ENCODE data around the gene KLHL29.

Gene KLHL29

GRCh38 chr2:23645230-23645808, 260.3 kb downstream of the KLHL29 start:
- no peak for DNase-seq

GRCh38 chr2:23647563-23647962, 262.6 kb downstream of the KLHL29 start:
- DNase-seq, result no peak

GRCh38 chr2:23649303-23649702, 264.3 kb downstream of the KLHL29 start:
- DNase-seq, result no peak

- no peak for DNase-seq
Observed at GRCh38 chr2:23649819-23650218, 264.8 kb downstream of the KLHL29 start.

DNA sequence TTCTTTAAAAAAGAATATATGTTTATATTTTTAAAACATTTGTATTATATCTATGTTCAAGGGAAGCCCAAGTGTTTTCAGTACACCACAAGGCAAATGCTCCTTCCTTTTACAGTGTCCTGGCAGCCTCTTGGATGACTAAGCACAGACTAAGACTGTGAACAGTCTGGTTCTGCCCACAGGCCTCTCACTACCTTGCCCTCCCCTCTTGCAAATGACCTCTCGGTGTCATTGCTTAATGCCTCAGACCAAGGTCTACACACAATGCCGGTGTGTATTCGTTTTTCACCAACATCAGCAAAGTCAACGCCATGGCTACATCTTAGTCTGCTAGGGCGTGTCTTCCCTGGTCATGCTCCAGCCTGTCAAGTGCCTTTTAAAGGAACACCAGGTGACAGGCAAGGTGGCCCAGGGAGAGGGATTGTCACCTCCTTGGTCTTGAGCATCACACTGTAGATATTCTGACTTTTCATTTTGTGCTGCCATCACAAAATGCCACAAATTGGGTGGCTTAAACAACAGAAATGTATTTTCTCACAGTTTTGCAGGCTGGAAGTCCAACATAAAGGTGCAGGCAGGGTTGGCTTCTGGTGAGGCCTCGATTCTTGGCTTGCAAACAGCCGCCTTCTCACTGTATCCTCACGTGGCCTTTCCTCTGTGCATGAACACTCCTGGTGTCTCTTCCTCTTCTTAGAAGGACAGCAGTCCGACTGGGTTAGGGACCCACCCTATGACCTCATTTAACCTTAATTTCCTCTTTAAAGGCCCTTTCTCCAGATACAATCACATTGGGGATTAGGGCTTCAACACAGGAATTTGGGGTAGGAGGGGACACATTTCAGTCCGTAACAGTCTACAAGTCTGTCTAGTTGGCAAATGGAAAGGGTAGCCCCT, 266.5 kb downstream of the KLHL29 start:
- DNase-seq, result no peak

GRCh38 chr2:23653326-23653725, 268.3 kb downstream of the KLHL29 start:
- no peak for DNase-seq

DNA sequence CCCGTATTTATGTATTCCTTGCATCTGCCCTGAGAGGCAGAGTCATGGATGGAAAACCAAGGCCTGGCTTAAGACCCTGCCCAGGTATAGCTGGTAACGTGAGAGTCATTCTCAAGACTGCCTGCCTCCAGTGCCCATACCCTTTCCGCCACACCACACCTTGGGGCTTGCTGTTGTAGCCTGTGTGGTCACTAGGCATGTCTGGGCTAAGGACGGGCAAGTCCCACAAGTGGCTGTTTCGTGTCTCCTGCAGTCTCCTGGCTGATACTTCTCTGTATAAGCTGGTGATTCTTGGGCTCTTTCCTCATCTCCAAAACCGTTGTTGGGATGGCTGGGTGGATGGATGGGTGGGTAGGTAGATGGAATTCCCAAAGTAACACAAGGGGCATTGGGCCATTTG, 269.8 kb downstream of the KLHL29 start:
- DNase-seq, result no peak

DNA sequence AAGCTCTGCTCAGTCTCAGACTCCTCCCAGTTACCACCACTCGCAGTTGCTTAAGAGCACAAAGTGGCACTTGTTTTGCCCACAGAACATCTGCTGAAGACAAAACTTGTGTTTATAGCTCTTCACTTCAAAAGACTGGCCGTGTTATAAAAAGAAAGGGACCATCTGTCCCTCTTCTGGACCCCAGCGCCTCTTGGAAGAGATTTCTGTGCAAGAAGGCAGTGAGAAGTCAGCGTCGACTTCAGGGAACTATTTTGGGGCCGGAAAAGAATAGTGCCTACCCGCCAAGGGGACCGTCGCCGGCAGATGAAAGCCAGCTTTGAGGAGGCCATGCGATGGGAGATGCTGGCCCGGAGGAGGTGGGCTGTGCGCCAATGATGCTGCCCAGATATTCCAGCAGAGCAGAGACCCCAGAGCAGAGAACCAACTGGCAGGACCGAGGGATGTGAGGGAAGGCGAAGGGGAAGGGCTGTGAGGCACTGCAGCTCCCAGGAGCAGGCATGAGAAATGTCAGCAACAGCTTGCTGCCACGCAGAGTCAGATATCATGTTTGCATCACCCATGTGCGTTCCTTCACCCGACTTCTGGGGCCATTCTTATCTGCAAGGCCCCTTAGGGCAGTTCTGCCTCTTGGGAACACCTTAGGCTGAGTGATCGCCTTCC, 271.1 kb downstream of the KLHL29 start:
- peak; percentile 30 for DNase-seq

DNA sequence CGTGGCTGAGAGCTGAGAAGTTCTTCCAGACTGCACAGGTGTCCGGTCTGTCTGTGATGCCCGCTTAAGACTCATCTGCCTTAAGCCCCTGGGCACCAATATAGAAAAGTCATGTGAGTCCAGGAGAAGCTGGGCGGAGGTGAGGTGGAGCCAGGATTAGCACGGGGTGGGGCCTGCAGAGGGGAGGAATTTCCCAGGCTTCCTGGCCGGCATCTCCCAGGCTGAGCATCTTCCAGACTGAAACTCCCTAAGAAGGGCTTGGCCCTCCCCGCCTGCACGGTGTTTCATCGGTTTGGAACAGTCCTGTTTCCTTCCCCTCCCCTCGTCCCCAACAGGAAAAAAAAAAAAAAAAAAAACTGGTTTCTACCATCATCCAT, 271.6 kb downstream of the KLHL29 start:
- no peak for DNase-seq

DNA sequence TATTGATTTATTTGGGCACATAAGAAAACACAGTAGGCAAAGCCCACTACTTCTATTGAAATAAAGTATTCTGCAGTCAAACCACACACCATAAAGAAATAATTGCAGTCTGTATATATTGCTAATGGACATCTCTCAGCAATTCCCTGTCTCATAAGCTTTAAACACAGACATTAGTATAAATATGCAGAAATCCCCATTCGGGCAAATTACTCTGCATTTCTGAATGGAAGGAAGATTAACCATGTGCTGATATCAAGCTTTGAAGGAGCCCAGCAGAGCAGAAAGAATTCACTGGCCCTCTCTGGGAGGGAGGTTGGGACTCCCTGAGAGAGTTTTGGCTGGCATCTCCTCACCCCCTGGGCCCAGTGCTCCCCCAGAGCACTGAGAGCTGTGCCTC, 272.4 kb downstream of the KLHL29 start:
- no peak for DNase-seq

- DNase-seq, result no peak
Observed at GRCh38 chr2:23657934-23658333, 273.0 kb downstream of the KLHL29 start.

DNA sequence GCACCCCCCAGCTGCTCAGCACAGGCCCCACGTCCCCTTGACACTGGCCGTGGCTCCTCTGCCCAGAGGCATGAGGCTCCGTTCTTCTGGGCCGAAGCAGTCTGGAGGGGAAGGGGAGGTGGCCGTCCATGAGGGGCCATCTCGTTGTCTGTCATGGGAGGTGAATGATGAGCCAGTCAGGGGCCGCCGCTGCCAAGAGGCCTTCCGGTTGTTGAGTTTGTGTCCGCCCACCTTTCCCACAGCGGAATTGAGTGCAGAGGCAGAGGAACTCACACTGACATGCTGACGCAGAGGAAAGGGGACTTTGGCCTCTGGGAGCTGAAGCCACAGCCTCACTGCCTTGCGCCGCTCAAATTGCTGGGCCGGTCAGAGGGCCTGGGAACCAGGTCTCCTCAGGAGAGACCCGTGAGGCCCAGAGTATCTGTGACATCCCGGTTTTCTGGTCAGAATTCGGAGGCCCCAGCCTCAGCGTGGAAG, 273.5 kb downstream of the KLHL29 start:
- no peak for DNase-seq

DNA sequence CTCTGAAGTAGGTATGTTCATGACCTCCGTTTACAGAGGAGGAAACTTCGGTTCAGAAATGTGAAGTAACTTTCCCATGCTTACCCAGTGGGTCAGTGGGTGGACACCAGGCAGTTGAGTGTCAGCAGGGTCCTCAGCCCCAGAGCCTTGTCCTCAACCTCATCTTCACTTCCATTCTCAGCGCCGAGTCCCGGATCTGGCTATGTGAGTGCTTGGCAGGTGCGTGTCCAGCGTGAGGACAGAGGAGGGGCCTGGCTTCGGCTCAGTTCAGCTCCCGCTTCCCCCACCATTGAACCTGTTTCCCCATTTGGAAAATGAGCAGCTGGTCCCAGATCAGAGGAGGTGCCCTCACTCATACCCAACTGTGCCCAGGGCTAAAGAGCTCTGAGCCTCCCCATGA, 274.3 kb downstream of the KLHL29 start:
- DNase-seq, result no peak

- DNase-seq, result no peak
Observed at GRCh38 chr2:23659773-23660172, 274.8 kb downstream of the KLHL29 start.

DNA sequence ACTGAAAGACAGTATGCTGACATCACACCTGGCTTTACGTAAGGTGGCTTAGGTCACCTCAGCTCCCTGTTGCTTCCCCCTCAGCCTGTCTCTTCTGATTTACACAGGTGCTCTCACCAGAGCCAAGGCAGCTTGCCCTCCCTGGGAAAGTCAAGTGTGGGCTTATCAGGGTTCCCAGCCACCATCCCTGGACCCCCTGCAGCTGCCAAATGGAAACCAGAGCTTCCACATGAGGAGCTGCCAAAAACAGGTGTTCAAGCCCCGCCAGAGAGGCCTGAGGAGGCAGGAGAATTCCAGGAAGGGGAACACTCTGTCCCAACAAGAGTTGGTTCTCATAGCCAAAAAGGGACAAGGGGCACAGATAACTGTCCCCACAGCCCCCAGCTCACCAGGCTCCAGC, 275.3 kb downstream of the KLHL29 start:
- no peak for DNase-seq

DNA sequence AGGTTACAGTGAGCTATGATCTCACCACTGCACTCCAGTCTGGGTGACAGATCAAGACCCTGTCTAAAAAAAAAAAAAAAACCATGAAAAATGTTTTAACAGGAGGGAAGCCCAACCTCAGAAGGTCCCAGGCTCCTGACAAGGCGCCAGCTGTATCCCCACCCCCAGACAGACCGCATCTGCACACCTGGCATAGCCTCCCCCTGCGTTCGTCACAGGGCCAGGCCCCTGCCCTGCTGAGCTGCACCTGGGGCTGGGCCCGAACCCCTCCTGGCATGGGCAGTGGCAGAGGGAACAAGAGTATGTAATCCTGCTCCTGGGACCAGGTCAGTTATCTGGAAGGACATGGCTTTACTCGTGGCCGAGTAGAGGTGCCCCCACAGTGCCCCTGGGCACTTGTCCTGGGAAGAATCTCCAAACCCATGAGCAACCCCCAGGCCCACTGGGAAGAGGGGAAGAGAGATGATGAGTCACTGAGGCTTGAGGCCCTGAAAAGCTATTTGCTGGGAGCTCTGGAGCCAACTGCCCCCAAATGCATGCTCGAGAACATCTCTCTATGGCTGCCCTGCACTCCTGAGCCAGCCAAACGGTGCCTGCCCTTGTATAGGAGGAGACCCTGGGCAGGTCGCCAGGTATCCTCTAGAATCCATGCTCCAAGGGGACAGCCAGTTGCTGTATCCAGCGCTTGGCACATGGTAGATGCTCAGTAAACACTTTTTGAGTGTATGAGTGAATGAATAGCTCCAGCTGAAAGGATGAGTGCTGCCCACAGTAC, 276.5 kb downstream of the KLHL29 start:
- no peak for DNase-seq

GRCh38 chr2:23662466-23662865, 277.5 kb downstream of the KLHL29 start:
- DNase-seq, result no peak

DNA sequence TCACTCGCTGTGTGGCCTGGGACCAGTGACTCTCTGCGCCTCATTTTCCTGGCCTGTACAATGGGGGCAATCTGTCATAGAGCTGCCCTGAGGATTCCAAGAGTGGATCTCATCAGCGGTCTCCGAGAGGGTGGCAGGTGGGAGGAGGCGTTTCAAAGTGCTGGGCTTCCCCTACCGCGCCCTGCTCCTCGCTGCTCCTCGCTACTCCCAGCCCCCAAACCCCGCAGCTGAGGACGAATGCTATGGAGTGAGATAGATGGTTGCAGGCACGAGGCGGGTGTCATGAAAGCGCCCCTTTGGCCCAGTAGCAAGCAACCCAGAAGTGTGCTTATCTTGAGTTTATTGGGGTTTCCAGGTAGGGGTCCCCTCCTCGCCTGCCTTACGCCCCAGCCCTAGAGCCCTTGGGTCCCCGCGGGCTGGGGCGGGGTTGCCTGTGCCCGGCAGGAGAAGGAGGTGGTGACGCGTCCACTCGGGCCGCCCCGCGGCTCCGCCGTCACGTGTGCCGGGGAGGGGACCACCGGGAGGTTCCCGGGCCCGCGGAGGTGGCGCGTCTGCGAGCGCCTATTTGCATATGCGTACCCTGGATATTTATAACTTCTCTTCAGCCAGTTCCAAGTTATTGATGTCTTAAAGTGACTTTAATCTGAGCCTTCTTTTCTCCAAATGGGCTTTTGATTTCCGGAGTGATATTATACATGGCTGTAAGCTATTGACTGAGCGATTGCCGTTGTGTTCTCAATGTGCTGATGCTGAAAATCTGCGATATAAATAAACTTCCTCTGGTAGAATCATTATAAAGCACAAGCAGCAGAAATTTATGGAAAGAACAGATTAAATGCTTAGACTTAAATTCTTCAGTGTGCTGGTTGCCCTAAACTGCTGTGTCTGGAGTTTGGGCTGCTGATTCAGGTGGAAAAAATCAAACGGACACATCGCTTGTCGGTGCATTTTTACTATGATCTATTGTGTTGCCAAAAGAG, 278.3 kb downstream of the KLHL29 start:
- DNase-seq, result no peak

- no peak for DNase-seq
Observed at GRCh38 chr2:23664066-23664788, 279.2 kb downstream of the KLHL29 start.

GRCh38 chr2:23666241-23666979, 281.4 kb downstream of the KLHL29 start:
- no peak for DNase-seq

DNA sequence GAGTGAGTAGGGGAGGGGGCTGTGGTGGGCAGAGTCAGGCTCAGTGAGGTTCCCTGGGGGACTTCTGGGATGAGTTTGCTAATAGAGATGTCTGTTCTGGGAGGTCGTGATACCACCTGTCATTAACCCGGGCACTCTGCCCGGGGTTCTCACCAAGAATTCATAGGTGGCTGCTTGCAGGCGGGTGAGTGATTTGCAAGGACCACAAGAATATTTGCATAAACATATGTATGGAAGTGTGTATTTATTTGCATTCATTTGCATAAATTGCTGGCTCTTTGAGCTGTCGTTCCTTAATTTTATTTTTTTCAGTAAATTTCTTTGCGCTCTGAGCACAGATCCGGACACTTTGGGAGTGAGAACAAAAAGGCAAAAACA, 282.0 kb downstream of the KLHL29 start:
- DNase-seq, result no peak

All from DMS79 (cell line).